ENCODE measurements around the gene TLCD2.

- TF ChIP-seq CTCF (IDR thresholded peaks at IDR 0.05) = no peak
- no peak for TF ChIP-seq POLR2A (IDR thresholded peaks at IDR 0.05)
Observed at GRCh38 chr17:1686086-1686485, 24.1 kb downstream of the TLCD2 start.
